AG09309 (cell line): ENCODE data around the gene SHROOM3.
A peak's percentile ranks its signal among the peaks of the same experiment; 100 is the strongest.

Experiments
- DNase-seq: peaks from one replicate; pipeline ENCODE4 v3.0.0-alpha.2; 2010; ENCODE audit warnings: low read depth
- H3K4me3 ChIP-seq: 2 replicates; pipeline ENCODE4 v1.5.1; 2011; ENCODE audit warnings: mild to moderate bottlenecking, low read depth, low read length, moderate library complexity; ENCODE audit not compliant: control insufficient read depth
- CTCF ChIP-seq: IDR thresholded peaks from 2 replicates; pipeline ENCODE4 v1.5.1; 2011; ENCODE audit warnings: mild to moderate bottlenecking, low read depth, low read length, inconsistent platforms; ENCODE audit not compliant: insufficient read depth, control insufficient read depth; ENCODE audit errors: missing control alignments

The SHROOM3 gene

DNA sequence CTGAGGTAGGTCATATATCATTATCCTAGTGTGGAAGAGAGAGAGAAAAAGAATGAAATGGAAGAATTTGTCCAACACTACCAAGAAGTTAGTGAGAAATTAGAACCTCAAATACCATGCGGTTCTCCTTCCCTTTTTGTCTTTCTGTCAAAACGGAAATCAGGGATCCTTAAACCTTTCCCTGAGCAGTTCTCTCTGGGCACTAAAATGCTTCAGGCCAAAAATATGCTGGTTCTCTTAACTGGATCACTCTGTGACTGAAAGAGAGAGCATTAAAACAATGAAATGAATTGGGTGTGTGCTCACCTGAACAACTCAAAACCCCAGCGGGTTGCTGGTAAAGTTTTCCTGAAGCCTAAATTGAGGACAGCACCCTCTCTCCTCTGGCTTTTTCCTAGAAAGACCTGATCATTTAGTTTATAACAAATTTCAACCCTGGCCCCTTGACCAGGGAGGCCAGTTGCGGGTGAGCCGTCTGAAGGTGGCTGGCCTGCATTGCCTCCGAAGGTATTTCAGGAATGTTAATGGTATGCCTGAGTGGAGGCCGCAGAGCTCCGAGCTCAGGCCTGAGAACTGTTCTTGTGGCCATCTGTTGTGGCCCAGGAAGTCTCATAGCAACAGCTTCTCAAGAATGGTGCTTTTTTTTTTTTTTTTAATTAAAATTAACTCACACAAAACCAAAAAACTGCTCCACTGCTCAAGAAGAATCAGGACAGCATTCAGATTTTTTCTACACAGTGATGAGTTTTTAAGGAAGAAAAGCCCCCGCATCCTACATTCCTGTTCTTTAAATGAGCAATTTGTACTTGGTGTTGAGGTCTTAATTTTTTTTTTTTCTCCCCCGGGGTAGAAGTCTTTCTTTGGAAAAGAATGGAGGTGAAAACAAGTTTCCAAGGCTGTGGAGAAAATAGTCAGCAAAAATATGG is 155.1 kb downstream of the SHROOM3 start:
- peak; percentile 90 for DNase-seq
- no peak for TF ChIP-seq CTCF
- H3K4me3 ChIP-seq, result no peak overlapping the region

DNA sequence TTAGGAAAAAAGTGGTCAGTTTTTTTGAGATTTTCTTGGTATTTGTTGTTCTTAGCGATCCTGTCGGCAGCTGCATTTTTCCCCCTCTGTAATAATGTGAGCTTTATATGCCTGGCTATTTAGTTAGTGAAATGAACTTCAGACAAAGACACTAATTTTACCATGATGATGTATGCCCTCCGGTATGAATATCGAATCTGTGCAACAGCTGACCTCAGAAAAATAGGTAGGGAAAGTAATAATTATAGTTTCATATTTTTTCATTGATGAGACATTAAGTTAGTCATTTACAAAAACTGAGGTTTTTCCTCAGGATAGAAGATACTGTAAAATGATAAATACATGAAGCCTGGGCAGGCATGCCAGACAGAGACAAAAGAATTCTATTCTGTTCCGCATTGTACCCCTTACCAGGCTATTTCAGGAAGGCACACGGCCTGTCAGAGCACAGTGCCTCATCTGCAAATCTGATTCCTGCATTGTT is 155.8 kb downstream of the SHROOM3 start:
- H3K4me3 ChIP-seq, result no peak overlapping the region
- DNase-seq, result peak; percentile 53
- no peak for TF ChIP-seq CTCF

DNA sequence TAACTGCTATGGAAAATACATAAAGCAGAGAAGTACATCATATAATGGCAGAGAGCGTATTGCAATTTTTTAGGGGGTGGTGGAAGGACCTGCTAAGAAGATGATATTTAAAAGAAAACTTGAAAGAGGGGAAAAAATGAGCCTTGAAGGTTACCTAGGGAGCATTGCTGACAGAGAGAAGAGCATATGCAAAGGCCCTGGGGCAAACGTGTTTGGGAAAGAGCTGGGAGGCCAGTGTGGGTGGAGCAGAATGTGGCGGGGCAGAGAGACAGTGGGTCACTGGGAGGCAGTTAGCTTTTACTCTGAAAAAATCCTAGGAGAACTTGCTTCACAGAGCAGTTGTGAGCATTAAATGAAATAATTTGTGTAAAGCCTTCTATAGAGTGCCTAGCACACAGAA is 157.0 kb downstream of the SHROOM3 start:
- TF ChIP-seq CTCF, result no peak
- no peak overlapping the region for H3K4me3 ChIP-seq
- no peak for DNase-seq

DNA sequence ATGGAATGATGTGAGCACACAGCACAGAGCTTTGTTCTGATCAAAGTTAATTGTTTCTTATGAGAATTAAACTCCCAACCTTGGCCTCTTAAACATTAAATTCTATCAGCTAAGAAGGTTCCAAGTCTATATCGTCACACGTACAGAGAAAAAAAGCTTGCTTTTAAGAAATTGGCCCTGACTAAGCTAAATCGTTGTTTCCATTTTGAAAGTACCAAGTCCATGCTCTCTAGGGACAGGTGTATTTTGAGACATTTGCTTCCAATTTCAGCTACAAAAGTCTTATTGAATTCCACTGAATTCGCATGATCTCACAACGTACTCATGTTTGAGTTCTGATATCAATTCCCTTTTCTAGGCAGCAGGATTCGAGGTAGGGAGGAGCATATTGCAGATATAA is 157.4 kb downstream of the SHROOM3 start:
- no peak overlapping the region for H3K4me3 ChIP-seq
- DNase-seq, result no peak
- TF ChIP-seq CTCF, result no peak

GRCh38 chr4:76594173-76594572 is 159.1 kb downstream of the SHROOM3 start:
- no peak overlapping the region for H3K4me3 ChIP-seq
- no peak for TF ChIP-seq CTCF
- DNase-seq, result no peak

DNA sequence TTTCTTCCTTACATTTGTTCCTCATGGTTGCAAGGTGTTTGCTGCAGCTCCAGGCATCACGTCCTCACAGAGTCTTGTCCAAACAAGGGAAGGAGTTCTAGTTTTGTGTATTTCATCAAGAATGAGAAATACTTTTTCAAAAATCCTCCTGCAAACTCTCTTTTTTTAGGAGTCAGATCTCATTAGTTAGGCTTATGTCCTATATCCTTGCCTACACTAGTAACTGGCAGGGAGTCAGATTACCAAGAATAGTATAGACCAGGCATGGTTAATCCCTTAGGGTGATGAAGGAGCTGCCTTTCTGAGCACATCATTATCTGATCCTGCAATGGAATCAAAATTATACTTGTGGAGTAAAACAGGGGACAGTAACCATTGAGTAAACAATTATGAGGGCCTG is 160.4 kb downstream of the SHROOM3 start:
- H3K4me3 ChIP-seq, result no peak overlapping the region
- TF ChIP-seq CTCF, result no peak
- no peak for DNase-seq
